ENCODE results near the gene P2RX1.

The P2RX1 gene

DNA sequence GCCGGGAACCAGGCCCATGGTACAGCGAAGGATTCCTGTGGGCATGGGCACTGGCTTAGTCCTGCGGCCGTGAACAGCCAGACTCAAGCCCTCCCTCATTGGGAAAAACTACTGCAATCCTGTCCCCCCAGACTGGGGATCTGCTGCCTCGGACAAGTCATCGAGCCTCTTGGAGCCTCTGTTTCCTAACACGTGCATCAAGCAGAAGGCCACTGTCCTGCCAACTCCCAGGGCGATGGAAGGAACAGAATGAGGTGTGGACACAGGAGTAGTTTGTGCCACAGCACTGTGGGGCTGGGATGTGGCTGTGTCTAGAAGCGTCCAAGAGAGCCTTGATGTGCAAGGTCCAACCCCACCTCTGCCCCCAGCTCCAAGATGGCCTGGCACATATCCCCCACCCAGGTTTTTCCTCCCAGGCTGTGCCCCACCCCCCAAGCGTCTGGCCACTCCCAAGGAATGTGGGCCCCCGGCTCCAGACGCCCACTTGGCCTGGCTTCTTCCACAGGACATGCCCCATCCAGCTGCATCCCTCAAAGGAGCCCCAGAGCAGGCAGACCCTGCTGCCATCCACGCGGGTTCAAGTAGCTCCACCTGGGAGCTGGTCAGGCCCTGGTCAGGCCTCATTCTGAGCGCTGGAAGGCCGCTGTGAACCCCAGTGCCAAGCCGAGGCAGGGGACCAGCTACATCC, 26.8 kb downstream of the P2RX1 start:
- Histone ChIP-seq H3K4me3 (ENCODE audit: low read length) (peak overlapping the region; percentile 54), H3K36me3 (ENCODE audit: insufficient read depth, low read length) (peaks cover 9% of the 10 kb centered on the region), H3K4me2 (ENCODE audit: low read length) (peak overlapping the region; percentile 74), H3K9me3 (replicated peaks; ENCODE audit: low read length) (no peaks in the 10 kb centered on the region), H3K9ac (ENCODE audit: low read depth, low read length) (peak overlapping the region; percentile 78), H3K27me3 (ENCODE audit: control insufficient read depth, insufficient read depth, low read length) (no peaks in the 10 kb centered on the region), H3K4me1 (ENCODE audit: control insufficient read depth, insufficient read depth, low read length) (peaks cover 81% of the 10 kb centered on the region)

DNA sequence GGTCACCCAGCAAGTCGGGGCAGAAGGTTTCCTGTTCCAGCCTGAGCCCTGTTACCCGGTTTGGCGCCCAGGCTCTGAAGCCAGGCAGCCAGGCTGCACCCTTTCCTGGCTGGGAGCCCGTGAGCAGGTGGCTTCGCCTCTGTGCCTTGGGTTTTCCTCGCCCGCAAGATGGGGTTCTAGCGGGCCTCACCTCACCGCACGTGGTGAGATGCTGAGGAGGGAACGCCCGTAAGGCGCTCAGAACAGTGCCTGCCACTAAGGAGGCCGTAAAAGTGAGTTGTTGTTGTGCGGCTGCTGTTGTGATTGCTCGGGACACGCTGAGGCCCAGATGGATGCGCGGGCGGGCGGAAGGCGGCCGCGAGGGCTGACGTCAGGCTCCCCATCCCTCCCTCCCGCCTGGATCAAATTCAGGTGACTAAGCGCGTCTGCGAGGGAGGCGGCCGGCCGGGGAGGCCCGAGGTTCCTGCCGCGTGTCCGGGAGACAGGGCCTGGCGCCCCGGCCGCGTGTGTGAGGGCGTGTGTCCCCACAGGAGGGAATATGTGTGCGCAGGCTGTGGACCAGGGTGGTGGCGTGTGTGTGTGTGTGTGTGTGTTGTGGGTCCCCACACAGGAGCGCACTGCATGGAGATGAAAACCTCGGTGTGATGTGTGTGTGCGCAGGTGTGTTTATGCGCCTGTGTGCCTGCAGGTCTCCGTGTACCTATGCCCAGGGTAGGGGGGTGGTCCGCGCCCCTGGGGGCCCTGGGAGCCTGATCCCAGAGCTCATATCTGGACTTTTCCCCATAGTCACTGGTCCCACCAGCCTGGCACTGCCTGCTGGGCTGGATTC, 27.7 kb downstream of the P2RX1 start:
- no peaks in the 10 kb centered on the region for H3K27me3 ChIP-seq (ENCODE audit: control insufficient read depth, insufficient read depth, low read length)
- H3K4me1 ChIP-seq (ENCODE audit: control insufficient read depth, insufficient read depth, low read length) = peaks cover 74% of the 10 kb centered on the region
- peaks cover 18% of the 10 kb centered on the region for H3K36me3 ChIP-seq (ENCODE audit: insufficient read depth, low read length)
- peak overlapping the region; percentile 74 for H3K4me2 ChIP-seq (ENCODE audit: low read length)
- no peak overlapping the region for H3K4me3 ChIP-seq (ENCODE audit: low read length)
- peak overlapping the region; percentile 78 for H3K9ac ChIP-seq (ENCODE audit: low read depth, low read length)
- no peaks in the 10 kb centered on the region for H3K9me3 ChIP-seq (replicated peaks; ENCODE audit: low read length)

DNA sequence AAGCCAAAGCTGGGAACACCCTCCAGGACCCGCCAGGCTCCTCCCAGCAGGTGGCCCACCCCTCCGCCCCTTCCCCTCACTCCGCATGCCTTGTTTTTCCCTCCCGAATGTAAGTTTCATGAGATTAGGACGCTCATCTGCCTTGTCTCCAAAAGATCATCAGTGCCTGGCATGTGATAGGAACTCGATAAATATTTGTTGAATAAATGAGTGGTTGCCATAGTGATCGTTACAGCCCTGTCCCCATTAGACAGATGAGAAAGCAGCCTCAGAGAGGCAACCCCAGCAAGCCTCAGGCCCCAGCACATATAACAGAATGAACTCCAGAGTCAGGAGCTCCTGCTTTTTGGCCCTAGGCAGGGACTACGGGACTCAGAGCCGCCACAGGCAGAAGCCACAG, 28.5 kb downstream of the P2RX1 start:
- Histone ChIP-seq H3K9ac (ENCODE audit: low read depth, low read length) (peak overlapping the region; percentile 70), H3K4me3 (ENCODE audit: low read length) (no peak overlapping the region), H3K27me3 (ENCODE audit: control insufficient read depth, insufficient read depth, low read length) (no peaks in the 10 kb centered on the region), H3K9me3 (replicated peaks; ENCODE audit: low read length) (no peaks in the 10 kb centered on the region), H3K36me3 (ENCODE audit: insufficient read depth, low read length) (peaks cover 26% of the 10 kb centered on the region), H3K4me2 (ENCODE audit: low read length) (peak overlapping the region; percentile 33), H3K4me1 (ENCODE audit: control insufficient read depth, insufficient read depth, low read length) (peaks cover 69% of the 10 kb centered on the region)

DNA sequence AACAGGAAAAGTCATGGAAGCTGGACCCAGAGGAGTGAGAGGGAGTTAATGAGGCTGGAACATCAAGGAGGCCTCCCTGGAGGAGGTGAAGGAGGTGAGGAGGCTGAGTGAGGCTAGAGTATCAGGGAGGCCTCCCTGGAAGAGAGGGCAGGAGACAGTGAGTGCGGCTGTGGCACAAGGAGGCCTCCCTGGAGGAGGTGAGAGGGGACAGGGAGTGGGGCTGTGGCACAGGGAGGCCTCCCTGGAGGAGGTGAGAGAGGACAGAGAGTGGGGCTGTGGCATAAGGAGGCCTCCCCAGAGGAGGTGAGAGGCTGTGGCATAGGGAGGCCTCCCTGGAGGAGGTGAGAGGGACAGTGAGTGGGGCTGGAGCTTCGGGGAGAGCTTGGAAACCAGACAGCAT, 28.9 kb downstream of the P2RX1 start:
- Histone ChIP-seq H3K9me3 (replicated peaks; ENCODE audit: low read length) (no peaks in the 10 kb centered on the region), H3K36me3 (ENCODE audit: insufficient read depth, low read length) (peaks cover 29% of the 10 kb centered on the region), H3K9ac (ENCODE audit: low read depth, low read length) (peak overlapping the region; percentile 70), H3K4me3 (ENCODE audit: low read length) (no peak overlapping the region), H3K4me2 (ENCODE audit: low read length) (no peak overlapping the region), H3K27me3 (ENCODE audit: control insufficient read depth, insufficient read depth, low read length) (no peaks in the 10 kb centered on the region), H3K4me1 (ENCODE audit: control insufficient read depth, insufficient read depth, low read length) (peaks cover 69% of the 10 kb centered on the region)

DNA sequence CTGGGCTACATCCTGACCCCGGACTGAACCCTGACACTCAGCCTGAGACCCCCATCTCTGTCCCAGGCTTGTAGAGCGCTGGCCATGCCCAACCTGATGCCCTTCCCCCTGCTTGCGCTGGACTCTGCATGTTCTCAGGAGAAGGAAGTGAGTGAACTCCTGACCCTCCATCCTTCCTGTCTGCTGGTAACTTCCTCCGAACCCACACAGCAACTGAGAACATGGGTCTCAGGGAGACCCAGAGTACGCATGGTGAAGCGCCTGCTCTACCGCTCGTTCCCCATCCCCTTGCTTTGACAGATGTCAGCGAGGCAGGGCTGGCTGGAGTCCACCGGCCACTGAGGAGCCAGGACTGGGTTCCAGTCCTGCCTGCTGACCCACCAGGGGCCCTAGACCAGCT, 29.5 kb downstream of the P2RX1 start:
- Histone ChIP-seq H3K27me3 (ENCODE audit: control insufficient read depth, insufficient read depth, low read length) (no peaks in the 10 kb centered on the region), H3K4me1 (ENCODE audit: control insufficient read depth, insufficient read depth, low read length) (peaks cover 65% of the 10 kb centered on the region), H3K36me3 (ENCODE audit: insufficient read depth, low read length) (peaks cover 35% of the 10 kb centered on the region), H3K9me3 (replicated peaks; ENCODE audit: low read length) (no peaks in the 10 kb centered on the region), H3K4me3 (ENCODE audit: low read length) (no peak overlapping the region), H3K9ac (ENCODE audit: low read depth, low read length) (no peak overlapping the region), H3K4me2 (ENCODE audit: low read length) (no peak overlapping the region)

DNA sequence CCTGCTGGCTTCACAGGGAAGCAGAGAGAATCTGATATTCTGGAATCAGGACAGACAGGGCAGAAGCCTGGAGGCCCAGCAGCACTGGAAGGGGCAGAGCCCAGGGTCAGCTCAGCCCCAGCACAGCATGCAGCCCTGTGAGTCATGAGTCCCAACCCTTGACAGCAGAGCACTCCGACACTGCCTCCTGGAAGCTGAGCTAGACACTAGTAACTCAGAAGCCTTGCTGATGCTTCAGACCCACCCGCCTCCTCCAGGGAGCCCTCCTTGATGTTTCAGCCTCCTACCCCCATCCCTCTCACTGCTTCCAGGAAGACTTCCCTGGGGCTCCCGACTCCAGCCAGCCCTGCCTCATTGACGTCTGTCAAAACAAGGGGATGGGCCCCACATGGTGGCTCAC, 30.3 kb downstream of the P2RX1 start:
- Histone ChIP-seq H3K36me3 (ENCODE audit: insufficient read depth, low read length) (peaks cover 43% of the 10 kb centered on the region), H3K27me3 (ENCODE audit: control insufficient read depth, insufficient read depth, low read length) (no peaks in the 10 kb centered on the region), H3K4me1 (ENCODE audit: control insufficient read depth, insufficient read depth, low read length) (peaks cover 57% of the 10 kb centered on the region), H3K4me2 (ENCODE audit: low read length) (peak overlapping the region; percentile 52), H3K9me3 (replicated peaks; ENCODE audit: low read length) (no peaks in the 10 kb centered on the region), H3K4me3 (ENCODE audit: low read length) (no peak overlapping the region), H3K9ac (ENCODE audit: low read depth, low read length) (peak overlapping the region; percentile 33)

DNA sequence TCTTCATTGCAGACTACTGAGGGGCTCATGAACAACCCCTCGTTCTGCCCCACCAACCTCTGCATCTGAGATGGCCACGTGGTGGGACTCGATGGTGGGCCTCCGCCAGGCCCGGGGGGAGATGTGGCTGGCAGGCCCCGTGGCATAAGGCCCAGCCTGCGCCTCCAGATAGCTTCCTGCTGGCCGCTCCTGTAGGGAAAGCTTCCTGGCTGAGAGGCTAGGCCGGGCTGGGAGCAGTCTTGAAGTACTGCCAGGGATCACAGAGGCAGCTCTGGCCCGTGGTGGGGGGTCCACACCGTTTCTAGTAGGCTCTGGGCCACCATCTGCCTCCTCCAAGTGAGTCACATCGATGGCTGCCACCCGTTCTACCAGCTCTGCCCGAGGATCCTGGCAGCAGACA, 31.0 kb downstream of the P2RX1 start:
- H3K4me2 ChIP-seq (ENCODE audit: low read length) = no peak overlapping the region
- H3K4me3 ChIP-seq (ENCODE audit: low read length) = no peak overlapping the region
- H3K36me3 ChIP-seq (ENCODE audit: insufficient read depth, low read length) = peaks cover 45% of the 10 kb centered on the region
- H3K4me1 ChIP-seq (ENCODE audit: control insufficient read depth, insufficient read depth, low read length) = peaks cover 50% of the 10 kb centered on the region
- H3K27me3 ChIP-seq (ENCODE audit: control insufficient read depth, insufficient read depth, low read length) = no peaks in the 10 kb centered on the region
- no peaks in the 10 kb centered on the region for H3K9me3 ChIP-seq (replicated peaks; ENCODE audit: low read length)
- peak overlapping the region; percentile 33 for H3K9ac ChIP-seq (ENCODE audit: low read depth, low read length)

DNA sequence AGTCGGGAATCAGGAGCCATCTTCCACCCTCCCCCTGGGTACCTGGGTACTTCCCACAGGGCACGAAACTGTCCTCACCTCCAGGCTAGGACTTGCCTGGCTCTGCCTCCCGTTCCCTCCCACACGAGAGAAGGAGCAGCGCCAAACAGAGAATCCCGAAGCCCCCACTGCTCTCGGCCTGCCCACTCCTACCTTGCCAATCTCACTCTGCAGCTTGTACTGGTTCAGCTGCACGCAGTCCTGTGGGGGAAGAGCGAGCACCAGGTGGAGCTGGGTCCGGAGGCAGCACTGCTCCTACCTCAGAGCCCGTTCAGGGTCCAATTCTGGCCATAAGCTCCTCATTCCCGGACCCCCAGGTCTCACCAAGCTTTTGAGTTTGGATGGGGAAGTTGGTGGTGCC, 32.1 kb downstream of the P2RX1 start:
- Histone ChIP-seq H3K9me3 (replicated peaks; ENCODE audit: low read length) (no peaks in the 10 kb centered on the region), H3K36me3 (ENCODE audit: insufficient read depth, low read length) (peaks cover 50% of the 10 kb centered on the region), H3K9ac (ENCODE audit: low read depth, low read length) (no peak overlapping the region), H3K4me3 (ENCODE audit: low read length) (no peak overlapping the region), H3K27me3 (ENCODE audit: control insufficient read depth, insufficient read depth, low read length) (no peaks in the 10 kb centered on the region), H3K4me2 (ENCODE audit: low read length) (no peak overlapping the region), H3K4me1 (ENCODE audit: control insufficient read depth, insufficient read depth, low read length) (peaks cover 48% of the 10 kb centered on the region)

DNA sequence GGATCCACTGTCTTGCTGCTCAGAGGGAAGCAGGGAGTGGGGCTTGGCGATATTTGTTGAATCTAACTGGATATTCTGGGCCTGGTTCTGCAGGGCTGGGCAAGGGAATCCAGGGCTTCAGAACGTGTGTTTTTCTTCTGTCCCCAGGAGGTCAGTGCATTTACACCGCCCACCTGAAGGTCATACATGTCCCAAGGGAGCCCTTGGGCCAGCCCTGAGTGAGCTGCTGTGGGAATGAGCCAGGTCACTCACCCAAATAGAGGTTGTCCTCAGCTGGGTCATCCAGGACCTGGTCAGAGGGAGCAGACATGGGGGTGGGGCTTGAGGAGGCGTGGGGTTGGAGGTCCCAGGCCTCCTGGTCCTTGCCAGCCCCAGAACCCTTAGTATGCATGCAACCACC, 34.0 kb downstream of the P2RX1 start:
- H3K9ac ChIP-seq (ENCODE audit: low read depth, low read length) = no peak overlapping the region
- no peaks in the 10 kb centered on the region for H3K27me3 ChIP-seq (ENCODE audit: control insufficient read depth, insufficient read depth, low read length)
- H3K4me3 ChIP-seq (ENCODE audit: low read length) = no peak overlapping the region
- H3K9me3 ChIP-seq (replicated peaks; ENCODE audit: low read length) = no peaks in the 10 kb centered on the region
- H3K36me3 ChIP-seq (ENCODE audit: insufficient read depth, low read length) = peaks cover 61% of the 10 kb centered on the region
- no peak overlapping the region for H3K4me2 ChIP-seq (ENCODE audit: low read length)
- H3K4me1 ChIP-seq (ENCODE audit: control insufficient read depth, insufficient read depth, low read length) = peaks cover 30% of the 10 kb centered on the region

DNA sequence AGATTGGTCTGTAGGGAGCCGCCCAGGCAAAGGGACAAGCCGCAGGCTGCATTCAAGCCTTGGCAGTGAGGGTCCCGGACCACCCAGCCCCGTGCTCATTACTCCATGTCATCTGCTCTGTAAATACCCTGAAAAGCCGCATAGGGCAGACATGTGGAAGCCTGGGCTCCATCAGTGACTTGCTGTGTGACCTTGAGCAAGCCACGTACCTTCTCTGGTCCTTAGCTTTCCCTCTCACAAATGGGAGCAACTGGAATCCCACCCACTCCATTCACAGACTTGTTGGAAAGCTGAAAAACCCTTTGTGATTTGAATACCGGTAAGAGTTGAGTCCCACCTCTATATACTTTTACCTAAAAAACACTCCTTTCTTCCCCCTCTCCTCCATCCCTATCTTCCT, 35.3 kb downstream of the P2RX1 start:
- Histone ChIP-seq H3K9ac (ENCODE audit: low read depth, low read length) (no peak overlapping the region), H3K9me3 (replicated peaks; ENCODE audit: low read length) (no peaks in the 10 kb centered on the region), H3K27me3 (ENCODE audit: control insufficient read depth, insufficient read depth, low read length) (no peaks in the 10 kb centered on the region), H3K4me1 (ENCODE audit: control insufficient read depth, insufficient read depth, low read length) (peaks cover 17% of the 10 kb centered on the region), H3K36me3 (ENCODE audit: insufficient read depth, low read length) (peaks cover 68% of the 10 kb centered on the region), H3K4me3 (ENCODE audit: low read length) (no peak overlapping the region), H3K4me2 (ENCODE audit: low read length) (no peak overlapping the region)

DNA sequence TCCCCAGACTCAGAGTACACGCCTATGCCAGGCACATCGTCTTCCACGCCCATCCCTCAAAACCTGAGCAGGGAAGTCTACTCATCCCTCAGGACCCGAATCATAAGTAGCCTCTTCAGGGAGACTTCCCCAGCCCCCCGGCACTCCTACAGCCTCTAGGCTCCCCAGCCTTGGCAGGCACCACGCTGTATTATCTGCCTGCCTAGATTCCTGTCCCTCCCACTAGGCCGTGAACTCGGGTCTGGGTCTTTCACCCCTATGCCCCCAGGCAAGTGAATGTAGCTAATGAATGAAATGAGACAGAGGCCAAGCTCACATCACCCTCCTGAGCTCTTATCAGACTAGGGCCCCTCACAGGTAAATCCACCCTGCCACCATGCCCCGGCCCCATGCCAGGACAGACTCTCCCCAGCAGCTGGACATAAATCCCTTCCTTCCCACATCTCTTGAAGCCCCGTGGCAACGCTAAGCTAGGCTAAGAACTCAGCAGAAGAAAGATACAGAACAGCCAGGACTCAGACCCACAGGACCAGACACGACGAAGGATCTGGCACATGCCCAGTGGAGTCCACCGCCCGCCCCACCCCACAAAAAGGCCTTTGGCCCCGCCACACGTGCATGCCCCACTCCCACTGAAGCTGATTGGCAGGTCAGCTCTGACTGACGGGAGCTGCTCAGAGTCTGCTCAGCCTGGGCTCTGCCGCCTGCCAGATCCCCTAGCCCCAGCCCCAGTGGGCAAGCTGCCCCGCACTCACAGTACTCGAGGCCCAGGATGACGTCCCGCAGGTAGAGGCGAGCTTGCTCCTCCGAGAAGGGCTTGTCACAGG, 36.5 kb downstream of the P2RX1 start:
- Histone ChIP-seq H3K27me3 (ENCODE audit: control insufficient read depth, insufficient read depth, low read length) (no peaks in the 10 kb centered on the region), H3K36me3 (ENCODE audit: insufficient read depth, low read length) (peaks cover 71% of the 10 kb centered on the region), H3K4me1 (ENCODE audit: control insufficient read depth, insufficient read depth, low read length) (peaks cover 9% of the 10 kb centered on the region), H3K9me3 (replicated peaks; ENCODE audit: low read length) (no peaks in the 10 kb centered on the region), H3K9ac (ENCODE audit: low read depth, low read length) (no peak overlapping the region), H3K4me2 (ENCODE audit: low read length) (no peak overlapping the region), H3K4me3 (ENCODE audit: low read length) (no peak overlapping the region)

Measured in skeletal muscle satellite cell (primary cell).